Pancreas (tissue), 10 donors: ENCODE measurements around the gene CXXC5. TPM values are rescaled to one million over a fixed set of nuclear protein-coding genes. Genes with fewer than 3 reads are reported as not detected.
"Not testable (repeated sequence)": the region's sequence is repeated elsewhere in the genome, so short reads cannot be mapped to it uniquely, and the experiment has no call there.

Source experiments
- ATAC-seq, 4 donors: fragments of 200-7000 bp; cut with Tn5 transposase; one replicate each; pipeline versions ENCODE4 v1.8.0 to v1.9.1; 2020; ENCODE audit warnings: mild to moderate bottlenecking in 4 of 4, moderate library complexity in 4 of 4
- DNase-seq, 6 donors: peaks; one replicate each; pipeline ENCODE4 v3.0.0-alpha.2; 2020
- FAIRE-seq: peaks from 2 replicates; lab custom pipeline; 2012; peaks lifted over from hg19 to GRCh38; lab: Jason Lieb, UNC
- H3K27ac ChIP-seq, 4 donors: fragments of 200-600 bp; sonication (generic); 1 replicate in 3 of 4; 2 replicates in 1 of 4; pipeline versions ENCODE4 v1.5.0 to v1.8.0; 2020
- H3K27me3 ChIP-seq, 4 donors: fragments of 200-600 bp; one replicate each; pipeline ENCODE4 v1.8.0; 2021
- H3K36me3 ChIP-seq, 3 donors: fragments of 200-600 bp; sonication (generic) in 1 of 3; one replicate each; pipeline versions ENCODE4 v1.5.0 to v1.8.0; 2020 to 2021
- H3K4me1 ChIP-seq, 3 donors: fragments of 200-600 bp; one replicate each; pipeline ENCODE4 v1.8.0; 2021
- H3K4me3 ChIP-seq, 4 donors: fragments of 200-600 bp; sonication (generic) in 2 of 4; one replicate each; pipeline versions ENCODE4 v1.5.0 to v1.8.0; 2020 to 2021
- H3K9me3 ChIP-seq, 4 donors: fragments of 200-600 bp; one replicate each; pipeline ENCODE4 v1.8.0; 2021
- WGBS, 2 donors: extraction: QIAGEN DNeasy Blood & Tissue Kit; methylation state at CpG; one replicate each; pipeline ENCODE4 v1.1.7; 2013; 5-methylcytosine and 5-hydroxymethylcytosine counted together
- intact Hi-C, 3 donors: fragments of 100-400 bp; cut with DNase I; formaldehyde crosslinking; loops; one replicate each; pipeline versions ENCODE4 v1.11.1 to v1.14.2; 2022
- polyA plus RNA-seq, 2 donors: library from polyadenylated mRNA; stranded (reverse); fragments of 200-250 nt; gene quantifications; one replicate each; pipeline ENCODE4 v1.2.3, GENCODE V29; 2013
- total RNA-seq, 6 donors: library from RNA; stranded (reverse); fragmentation: NEBNext Ultra II Directional in 4 of 6; extraction: Animal tissue kit (Norgen Biotek cat#: 25700) in 4 of 6; gene quantifications; one replicate each; pipeline versions ENCODE4 v1.2.1 to v1.2.4, GENCODE V29; 2021 to 2023
- TF ChIP-seq, protein P1 (sequence below), 4 donors: fragments of 200-600 bp; sonication (generic) in 3 of 4; IDR thresholded peaks; one replicate each; pipeline versions ENCODE4 v1.5.0 to v1.8.0; 2021; ENCODE audit warnings: antibody characterized with exemption in 4 of 4
- donor health status: healthy with polysubstance abuse.
- donor health status: DM: no; HTN: no; CAD: no; lungs with moderate emphysema.
- donor health status: DM: no; HTN: no; CAD: no.
- donor health status: control.
- donor health status: control.
- donor health status: Bipolar disorder and iron deficiency.
- donor health status: DM: yes; HTN: yes; CAD: no.
- donor health status: DM: no; HTN: no; CAD: no.
- donor health status: DM: no; HTN: no; CAD: no.
- donor health status: DM: yes; HTN: yes; CAD: no.

The CXXC5 gene
- total and polyA plus RNA-seq, 8 donors, result 33.0 to 70.5 (median 44.1) TPM

DNA sequence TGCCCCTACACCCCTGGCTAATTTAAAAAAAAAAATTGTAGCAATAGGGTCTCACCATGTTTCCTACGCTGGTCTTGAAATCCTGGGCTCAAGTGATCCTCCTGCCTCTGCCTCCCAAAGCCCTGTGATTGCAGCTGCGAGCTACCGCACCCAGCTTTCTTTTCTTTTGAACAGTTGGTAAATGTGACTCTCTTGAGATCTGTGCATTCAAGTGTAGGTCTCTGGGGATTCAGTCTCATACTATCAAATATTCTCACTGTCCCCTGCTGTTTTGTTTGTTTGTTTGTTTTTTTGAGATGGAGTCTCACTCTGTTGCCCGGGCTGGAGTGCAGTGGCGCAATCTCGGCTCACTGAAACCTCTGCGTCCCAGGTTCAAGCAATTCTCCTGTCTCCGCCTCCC is 42.3 kb upstream of the CXXC5 start:
- TF ChIP-seq, protein P1, sequence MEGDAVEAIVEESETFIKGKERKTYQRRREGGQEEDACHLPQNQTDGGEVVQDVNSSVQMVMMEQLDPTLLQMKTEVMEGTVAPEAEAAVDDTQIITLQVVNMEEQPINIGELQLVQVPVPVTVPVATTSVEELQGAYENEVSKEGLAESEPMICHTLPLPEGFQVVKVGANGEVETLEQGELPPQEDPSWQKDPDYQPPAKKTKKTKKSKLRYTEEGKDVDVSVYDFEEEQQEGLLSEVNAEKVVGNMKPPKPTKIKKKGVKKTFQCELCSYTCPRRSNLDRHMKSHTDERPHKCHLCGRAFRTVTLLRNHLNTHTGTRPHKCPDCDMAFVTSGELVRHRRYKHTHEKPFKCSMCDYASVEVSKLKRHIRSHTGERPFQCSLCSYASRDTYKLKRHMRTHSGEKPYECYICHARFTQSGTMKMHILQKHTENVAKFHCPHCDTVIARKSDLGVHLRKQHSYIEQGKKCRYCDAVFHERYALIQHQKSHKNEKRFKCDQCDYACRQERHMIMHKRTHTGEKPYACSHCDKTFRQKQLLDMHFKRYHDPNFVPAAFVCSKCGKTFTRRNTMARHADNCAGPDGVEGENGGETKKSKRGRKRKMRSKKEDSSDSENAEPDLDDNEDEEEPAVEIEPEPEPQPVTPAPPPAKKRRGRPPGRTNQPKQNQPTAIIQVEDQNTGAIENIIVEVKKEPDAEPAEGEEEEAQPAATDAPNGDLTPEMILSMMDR (IDR thresholded peaks at IDR 0.05), result no peak
- Histone ChIP-seq H3K27me3 (no peaks in the 10 kb centered on the region), H3K4me3 (no peak overlapping the region), H3K27ac (no peak overlapping the region), H3K4me1 (no peaks in the 10 kb centered on the region), H3K9me3 (no peaks in the 10 kb centered on the region), H3K36me3 (peaks cover 0 to 19% (median 11%) of the 10 kb centered on the region in 3 donors)
- intact Hi-C loops, result no loop called here
- 97 to 99% methylated on average over 8 of the region's 8 CpGs for WGBS, 2 donors
- ATAC-seq (no peak), FAIRE-seq (no peak), DNase-seq (no peak)

DNA sequence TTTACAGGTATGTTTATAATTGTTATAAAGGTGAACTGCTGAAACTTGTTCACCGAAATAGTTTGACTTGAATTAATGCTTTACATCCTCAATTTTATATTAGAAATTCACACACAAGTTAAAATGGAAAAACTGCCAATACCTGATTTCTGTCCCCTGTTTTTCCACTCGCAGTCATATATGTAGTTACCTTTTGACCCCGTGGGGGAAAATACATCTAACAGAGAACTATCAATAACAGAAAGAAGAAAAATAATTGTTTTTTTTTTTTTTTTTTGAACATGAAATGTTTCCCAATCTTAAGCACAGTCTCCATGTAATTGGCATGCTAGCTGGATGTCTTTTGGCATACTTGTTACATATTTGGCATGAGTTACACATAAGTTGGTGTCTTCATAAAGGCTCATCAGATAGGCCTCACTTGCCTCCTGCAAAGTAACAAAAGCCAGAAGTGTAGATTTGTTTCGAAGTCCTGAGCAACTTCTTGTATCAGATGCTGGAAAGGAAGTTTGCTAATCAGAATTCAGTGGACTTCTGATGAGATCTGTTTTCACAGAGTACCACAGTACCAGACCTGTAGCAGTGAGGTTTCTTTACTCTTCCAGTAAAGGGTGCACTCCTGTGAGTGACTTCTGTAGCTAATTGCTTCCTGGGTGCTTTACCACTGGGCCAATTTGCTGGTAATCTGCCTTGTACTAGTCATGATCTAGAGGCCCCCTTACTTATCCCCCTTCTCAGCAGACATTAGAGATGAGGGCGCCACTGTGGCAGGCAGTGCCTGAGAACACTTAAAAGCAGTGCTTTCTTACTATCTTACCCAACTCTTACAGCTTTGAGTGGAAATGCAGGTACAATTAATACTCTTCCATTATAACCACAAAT is 36.2 kb upstream of the CXXC5 start:
- WGBS, 2 donors, result 87 to 88% methylated on average over 5 of the region's 5 CpGs
- no peak overlapping the region for H3K4me3 ChIP-seq
- ATAC-seq, result peak in 2 of 4 donors; percentile 12 to 22
- no peaks in the 10 kb centered on the region for H3K9me3 ChIP-seq
- DNase-seq, result no peak
- no peaks in the 10 kb centered on the region for H3K27me3 ChIP-seq
- no peak for FAIRE-seq
- intact Hi-C loops, result no loop called here
- no peak overlapping the region for H3K27ac ChIP-seq
- H3K36me3 ChIP-seq, result peaks cover 0 to 11% (median 0%) of the 10 kb centered on the region in 3 donors
- TF ChIP-seq, protein P1 (IDR thresholded peaks at IDR 0.05), result no peak
- no peaks in the 10 kb centered on the region for H3K4me1 ChIP-seq

DNA sequence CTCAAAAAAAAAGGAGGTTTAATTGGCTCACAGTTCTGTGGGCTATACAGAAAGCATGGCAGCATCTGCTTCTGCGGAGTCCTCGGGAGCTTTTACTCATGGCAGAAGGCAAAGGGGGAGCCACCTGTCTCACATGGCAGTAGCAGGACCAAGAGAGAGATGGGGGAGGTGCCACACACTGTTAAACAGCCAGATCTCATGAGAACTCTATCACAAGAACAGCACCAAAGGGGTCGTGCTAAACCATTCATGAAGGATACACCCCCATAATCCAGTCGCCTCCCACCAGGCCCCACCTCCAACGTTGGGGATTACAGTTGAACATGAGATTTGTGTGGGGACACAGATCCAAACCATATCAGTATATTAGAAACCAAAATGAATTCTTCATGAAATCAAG is 28.3 kb upstream of the CXXC5 start:
- no peak overlapping the region for H3K27ac ChIP-seq
- FAIRE-seq, result no peak
- H3K27me3 ChIP-seq, result no peaks in the 10 kb centered on the region
- 79 to 87% methylated on average over 5 of the region's 5 CpGs for WGBS, 2 donors
- no peak for ATAC-seq
- no peak for DNase-seq
- no peak overlapping the region for H3K4me3 ChIP-seq
- TF ChIP-seq, protein P1 (IDR thresholded peaks at IDR 0.05), result no peak
- no peaks in the 10 kb centered on the region for H3K4me1 ChIP-seq
- intact Hi-C loops, result no loop called here
- no peaks in the 10 kb centered on the region for H3K9me3 ChIP-seq
- H3K36me3 ChIP-seq, result peaks cover 0 to 37% (median 2%) of the 10 kb centered on the region in 3 donors

DNA sequence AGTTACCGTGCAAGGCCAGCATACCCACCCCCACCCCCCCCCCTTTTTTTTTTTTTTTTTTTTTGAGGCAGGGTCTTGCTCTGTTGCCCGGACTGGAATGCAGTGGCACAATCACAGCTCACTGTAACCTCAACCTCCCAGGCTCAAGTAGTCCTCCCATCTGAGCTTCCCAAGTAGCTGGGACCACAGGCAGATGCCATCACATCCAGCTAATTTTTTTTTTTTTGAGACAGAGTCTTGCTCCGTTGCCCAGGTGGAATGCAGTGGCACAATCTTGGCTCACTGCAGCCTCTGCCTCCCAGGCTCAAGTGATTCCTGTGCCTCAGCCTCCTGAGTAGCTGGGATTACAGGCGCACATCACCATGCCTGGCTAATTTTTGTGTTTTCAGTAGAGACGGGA is 22.8 kb upstream of the CXXC5 start:
- H3K9me3 ChIP-seq, H3K4me3 ChIP-seq, ATAC-seq, H3K27ac ChIP-seq, H3K4me1 ChIP-seq, intact Hi-C loops, DNase-seq, H3K27me3 ChIP-seq, FAIRE-seq: not testable (repeated sequence)
- WGBS, 2 donors, result 91 to 96% methylated on average over 5 of the region's 5 CpGs
- peaks cover 0 to 48% (median 12%) of the 10 kb centered on the region in 3 donors for H3K36me3 ChIP-seq

DNA sequence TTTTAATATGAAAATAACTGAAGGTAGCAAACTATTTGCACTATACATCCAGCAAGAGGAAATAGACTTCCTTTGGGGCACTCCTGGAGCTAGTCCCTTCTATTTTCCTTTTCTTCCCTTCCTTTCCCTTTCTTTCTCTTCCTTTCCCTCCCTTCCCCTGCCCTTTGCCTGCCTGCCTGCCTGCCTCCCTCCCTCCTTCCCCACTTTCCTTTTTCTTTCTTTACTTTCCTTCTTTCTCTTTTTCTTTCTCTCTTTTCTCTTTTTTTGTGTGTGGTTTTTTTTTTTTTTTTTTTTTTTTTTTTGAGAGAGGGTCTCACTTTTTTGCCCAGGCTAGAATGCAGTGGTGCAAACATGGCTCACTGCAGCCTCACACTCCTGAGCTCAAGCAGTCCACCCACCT is 17.3 kb upstream of the CXXC5 start:
- Histone ChIP-seq H3K36me3 (peaks cover 0 to 21% (median 10%) of the 10 kb centered on the region in 3 donors), H3K27ac (no peak overlapping the region), H3K27me3 (no peaks in the 10 kb centered on the region), H3K9me3 (no peaks in the 10 kb centered on the region), H3K4me3 (no peak overlapping the region), H3K4me1 (peaks cover 1 to 6% (median 5%) of the 10 kb centered on the region in 3 donors)
- no peak for FAIRE-seq
- intact Hi-C loops, result loop anchor here in 2 of 3 donors (5.0 to 10.0 kb wide), 3 partner anchors 54 to 134 kb away; no protein-coding TSS in a partner anchor
- TF ChIP-seq, protein P1 (IDR thresholded peaks at IDR 0.05), result no peak
- no peak for DNase-seq
- no peak for ATAC-seq
